ENCODE data around the gene OR4C16. TPM values are rescaled to one million over a fixed set of nuclear protein-coding genes. Genes with fewer than 3 reads are reported as not detected.

The OR4C16 gene, protein sequence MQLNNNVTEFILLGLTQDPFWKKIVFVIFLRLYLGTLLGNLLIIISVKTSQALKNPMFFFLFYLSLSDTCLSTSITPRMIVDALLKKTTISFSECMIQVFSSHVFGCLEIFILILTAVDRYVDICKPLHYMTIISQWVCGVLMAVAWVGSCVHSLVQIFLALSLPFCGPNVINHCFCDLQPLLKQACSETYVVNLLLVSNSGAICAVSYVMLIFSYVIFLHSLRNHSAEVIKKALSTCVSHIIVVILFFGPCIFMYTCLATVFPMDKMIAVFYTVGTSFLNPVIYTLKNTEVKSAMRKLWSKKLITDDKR
- not detected in 2 replicates for total RNA-seq

DNA sequence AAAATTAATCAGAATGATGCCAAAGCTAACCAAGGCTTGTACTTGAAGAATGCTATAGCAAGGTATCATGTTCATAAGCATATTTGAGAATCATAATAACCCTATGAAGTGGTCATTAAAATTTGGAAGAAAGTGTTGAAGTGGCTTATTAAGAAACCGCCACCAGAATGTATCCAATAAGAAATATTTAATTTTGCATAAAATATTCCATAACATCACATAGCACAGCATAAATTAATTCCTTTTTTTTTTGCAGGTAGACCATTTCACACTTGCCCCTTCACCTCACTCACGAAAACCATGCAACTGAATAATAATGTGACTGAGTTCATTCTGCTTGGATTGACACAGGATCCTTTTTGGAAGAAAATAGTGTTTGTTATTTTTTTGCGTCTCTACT is at the start of gene OR4C16:
Gene OR4C16, plus strand, starts transcription at position 301 of the 400 bp plus-strand sequence. Its CDS starts 0 bp downstream, at position 301.
- H3K9me3 Mint-ChIP-seq = peaks cover 6% of the 10 kb centered on the region
- H3K4me1 Mint-ChIP-seq = no peaks in the 10 kb centered on the region
- DNase-seq = no peak
- H3K27ac Mint-ChIP-seq = no peak within 1 kb of the TSS
- intact Hi-C loops (cut with micrococcal nuclease) = no loop called here
- H3K36me3 Mint-ChIP-seq (ENCODE audit: low read depth) = no peaks in the 10 kb centered on the region
- H3K27me3 Mint-ChIP-seq = no peaks in the 10 kb centered on the region
- no peak within 1 kb of the TSS for H3K4me3 Mint-ChIP-seq

DNA sequence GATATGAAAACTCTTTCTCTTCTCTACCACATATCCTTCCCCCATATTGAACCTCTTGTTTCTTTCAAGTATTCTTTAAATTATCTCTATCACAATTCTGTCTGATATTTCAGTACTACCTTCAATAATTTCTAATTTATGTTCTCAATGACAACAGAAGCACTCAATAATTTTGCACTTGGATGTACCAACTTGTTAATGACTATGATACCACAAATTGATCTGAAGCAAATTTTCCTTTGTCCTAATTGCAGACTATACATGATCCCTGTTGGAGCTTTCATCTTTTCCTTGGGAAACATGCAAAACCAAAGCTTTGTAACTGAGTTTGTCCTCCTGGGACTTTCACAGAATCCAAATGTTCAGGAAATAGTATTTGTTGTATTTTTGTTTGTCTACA is 17.8 kb upstream of the OR4C16 start, which contains the start of gene OR4C15:
Gene OR4C15, plus strand, starts transcription at position 301 of the 400 bp plus-strand sequence. Its CDS starts 0 bp downstream, at position 301.
- no peak within 1 kb of the TSS for H3K27ac Mint-ChIP-seq
- H3K4me1 Mint-ChIP-seq = no peaks in the 10 kb centered on the region
- no peak within 1 kb of the TSS for H3K4me3 Mint-ChIP-seq
- H3K36me3 Mint-ChIP-seq (ENCODE audit: low read depth) = no peaks in the 10 kb centered on the region
- H3K27me3 Mint-ChIP-seq = no peaks in the 10 kb centered on the region
- peaks cover 24% of the 10 kb centered on the region for H3K9me3 Mint-ChIP-seq
- DNase-seq = no peak
- intact Hi-C loops (cut with micrococcal nuclease) = no loop called here

DNA sequence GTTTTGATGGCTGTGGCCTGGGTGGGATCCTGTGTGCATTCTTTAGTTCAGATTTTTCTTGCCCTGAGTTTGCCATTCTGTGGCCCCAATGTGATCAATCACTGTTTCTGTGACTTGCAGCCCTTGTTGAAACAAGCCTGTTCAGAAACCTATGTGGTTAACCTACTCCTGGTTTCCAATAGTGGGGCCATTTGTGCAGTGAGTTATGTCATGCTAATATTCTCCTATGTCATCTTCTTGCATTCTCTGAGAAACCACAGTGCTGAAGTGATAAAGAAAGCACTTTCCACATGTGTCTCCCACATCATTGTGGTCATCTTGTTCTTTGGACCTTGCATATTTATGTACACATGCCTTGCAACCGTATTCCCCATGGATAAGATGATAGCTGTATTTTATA is 620 bp downstream of the OR4C16 start:
- no peaks in the 10 kb centered on the region for H3K27me3 Mint-ChIP-seq
- intact Hi-C loops (cut with micrococcal nuclease) = no loop called here
- no peaks in the 10 kb centered on the region for H3K36me3 Mint-ChIP-seq (ENCODE audit: low read depth)

DNA sequence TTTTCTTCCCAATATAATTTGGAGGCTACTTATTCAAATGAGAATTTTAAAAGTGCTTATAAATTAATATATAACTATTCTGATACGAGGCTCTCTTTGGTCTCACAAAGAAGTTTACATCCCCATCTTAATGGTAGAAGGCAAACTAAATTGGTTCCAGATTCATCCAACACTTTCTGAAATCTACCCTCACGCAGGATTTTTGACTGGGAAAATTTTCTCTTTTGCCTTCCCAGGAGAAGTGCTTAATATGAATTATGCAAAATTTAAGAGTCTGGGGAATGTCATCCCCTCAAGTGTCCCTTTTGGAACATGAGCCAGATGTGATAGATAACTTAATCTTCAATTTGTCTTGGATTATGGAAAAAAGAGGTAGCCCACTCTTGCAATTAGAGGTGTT is 35.6 kb downstream of the OR4C16 start, which contains the start of gene OR4C11:
Gene OR4C11, minus strand, starts transcription at position 101 of the 400 bp plus-strand sequence. CDS start 3,272 bp downstream, outside the sequence.
- Mint-ChIP-seq H3K9me3 (peaks cover 14% of the 10 kb centered on the region), H3K27me3 (no peaks in the 10 kb centered on the region), H3K36me3 (ENCODE audit: low read depth) (no peaks in the 10 kb centered on the region), H3K27ac (no peak within 1 kb of the TSS), H3K4me1 (no peaks in the 10 kb centered on the region), H3K4me3 (no peak within 1 kb of the TSS)
- intact Hi-C loops (cut with micrococcal nuclease) = no loop called here
- no peak for DNase-seq

More for the DNA sequence above, 620 bp downstream of the OR4C16 start:
- Mint-ChIP-seq H3K9me3 (peaks cover 6% of the 10 kb centered on the region), H3K4me3 (no peak overlapping the region), H3K4me1 (no peaks in the 10 kb centered on the region), H3K27ac (no peak overlapping the region)
- DNase-seq = no peak

Other genes starting within 250 kb of the OR4C16 start
- gene OR4A16, start 228.9 kb upstream of the OR4C16 start, total RNA-seq = not detected in 2 replicates
- not detected in 2 replicates for gene OR4A15, start 204.2 kb upstream of the OR4C16 start, total RNA-seq
- gene OR4C15, start 17.7 kb upstream of the OR4C16 start, total RNA-seq = not detected in 2 replicates
- not detected in 2 replicates for gene OR4C11, start 35.5 kb downstream of the OR4C16 start, total RNA-seq
- gene OR4P4, start 63.0 kb downstream of the OR4C16 start, total RNA-seq = not detected in 2 replicates
- gene OR4S2, start 76.2 kb downstream of the OR4C16 start, total RNA-seq = not detected in 2 replicates
- gene OR4C6, start 90.1 kb downstream of the OR4C16 start, total RNA-seq = not detected in 2 replicates
- not detected in 2 replicates for gene OR5D13, start 201.3 kb downstream of the OR4C16 start, total RNA-seq
- gene OR5D14, start 223.4 kb downstream of the OR4C16 start, total RNA-seq = not detected in 2 replicates
- gene OR5L1, start 239.2 kb downstream of the OR4C16 start, total RNA-seq = not detected in 2 replicates
- not detected in 2 replicates for gene OR5D18, start 247.5 kb downstream of the OR4C16 start, total RNA-seq